Keratinocyte (primary cell): Measurements from ENCODE around the gene TRPM6. TPM values are rescaled to one million over a fixed set of nuclear protein-coding genes. Genes with fewer than 3 reads are reported as not detected.

ENCODE experiments used
- DNase-seq: peaks from one replicate; pipeline ENCODE4 v3.0.0-alpha.2; 2011; ENCODE audit warnings: low read depth, missing footprints, low spot score
- FAIRE-seq: peaks from 2 replicates; lab custom pipeline; 2011; peaks lifted over from hg19 to GRCh38; lab: Jason Lieb, UNC
- H2AFZ ChIP-seq: 2 replicates; pipeline ENCODE4 v1.6.0; 2012; ENCODE audit warnings: low read length, control low read depth, inconsistent platforms; ENCODE audit not compliant: control insufficient read depth
- H3K27ac ChIP-seq: 2 replicates; pipeline ENCODE4 v1.5.1; 2011; ENCODE audit warnings: low read length; ENCODE audit not compliant: control insufficient read depth, insufficient read depth
- H3K27me3 ChIP-seq: 3 replicates; pipeline ENCODE4 v1.6.0; 2011; ENCODE audit warnings: low read length; ENCODE audit not compliant: control insufficient read depth, insufficient read depth; ENCODE audit errors: extremely low read depth
- H3K36me3 ChIP-seq, 2 experiments: 2 replicates in 1 of 2; 3 replicates in 1 of 2; pipeline ENCODE4 v1.5.1; 2011; ENCODE audit warnings: low read length in 2 of 2, mild to moderate bottlenecking in 1 of 2; ENCODE audit not compliant: control insufficient read depth in 2 of 2, insufficient read depth in 2 of 2; ENCODE audit errors: extremely low read depth in 1 of 2
- H3K4me1 ChIP-seq: 3 replicates; pipeline ENCODE4 v1.5.1; 2011; ENCODE audit warnings: low read length; ENCODE audit not compliant: control insufficient read depth, insufficient read depth; ENCODE audit errors: extremely low read depth
- H3K4me2 ChIP-seq: 3 replicates; pipeline ENCODE4 v1.6.0; 2011; ENCODE audit warnings: low read depth, low read length; ENCODE audit not compliant: control insufficient read depth, insufficient read depth; ENCODE audit errors: extremely low read depth
- H3K4me3 ChIP-seq, 3 experiments: fragments of 200-600 bp in 1 of 3; sonication (generic) in 1 of 3; 2 replicates in 2 of 3; 3 replicates in 1 of 3; pipeline ENCODE4 v1.5.1; 2011 to 2016; ENCODE audit warnings: low read length in 3 of 3, mild to moderate bottlenecking in 3 of 3, control low read depth in 2 of 3, inconsistent platforms in 1 of 3, low read depth in 1 of 3, mixed read lengths in 1 of 3, mixed run types in 1 of 3, moderate library complexity in 1 of 3; ENCODE audit not compliant: control insufficient read depth in 2 of 3, insufficient read depth in 2 of 3; ENCODE audit errors: extremely low read depth in 1 of 3
- H3K79me2 ChIP-seq: 2 replicates; pipeline ENCODE4 v1.6.0; 2012; ENCODE audit warnings: low read length; ENCODE audit not compliant: control insufficient read depth, insufficient read depth
- H3K9ac ChIP-seq: 3 replicates; pipeline ENCODE4 v1.6.0; 2011; ENCODE audit warnings: low read length; ENCODE audit not compliant: control insufficient read depth, insufficient read depth; ENCODE audit errors: extremely low read depth
- H3K9me1 ChIP-seq: 3 replicates; pipeline ENCODE4 v1.6.0; 2011; ENCODE audit warnings: low read length; ENCODE audit not compliant: control insufficient read depth, insufficient read depth; ENCODE audit errors: extremely low read depth
- H3K9me3 ChIP-seq: 2 replicates; pipeline ENCODE4 v1.5.1; 2012; ENCODE audit warnings: low read depth, low read length; ENCODE audit not compliant: control insufficient read depth
- H4K20me1 ChIP-seq: 3 replicates; pipeline ENCODE4 v1.6.0; 2011; ENCODE audit warnings: low read length; ENCODE audit not compliant: control insufficient read depth, insufficient read depth; ENCODE audit errors: extremely low read depth
- CTCF ChIP-seq, 3 experiments: IDR thresholded peaks in 1 of 3; conservative IDR thresholded peaks in 1 of 3; optimal IDR thresholded peaks in 1 of 3; 2 replicates in 2 of 3; 3 replicates in 1 of 3; pipeline versions ENCODE3 to v1.5.1; 2011; ENCODE audit warnings: low read length in 3 of 3, mild to moderate bottlenecking in 3 of 3, moderate library complexity in 2 of 3, control low read depth in 1 of 3, inconsistent platforms in 1 of 3; ENCODE audit not compliant: insufficient read depth in 2 of 3; ENCODE audit errors: extremely low read depth in 1 of 3
- EZH2 ChIP-seq: IDR thresholded peaks from one replicate; pipeline ENCODE4 v1.6.1; 2012; ENCODE audit warnings: inconsistent platforms, mild to moderate bottlenecking, low read length, moderate library complexity
- dilution Hi-C: fragments of 300-500 bp; cut with MboI; formaldehyde crosslinking; loops from one replicate; pipeline ENCODE4 v1.7.0; 2020; ENCODE audit warnings: low sequenced_read_pairs; ENCODE audit not compliant: extremely low pct_ligation_motif_present
- polyA plus RNA-seq, 5 experiments: library from polyadenylated mRNA; depleted of rRNA in 3 of 5; stranded (reverse) in 3 of 5; stranded (forward) in 1 of 5; unstranded in 1 of 5; fragments of >200 nt; gene quantifications; 1 replicate in 1 of 5; 2 replicates in 3 of 5; 3 replicates in 1 of 5; pipeline versions ENCODE4 v1.2.1 to v1.2.3, GENCODE V29; 2011 to 2012; ENCODE audit warnings: missing spikeins in 2 of 5, low read depth in 1 of 5, low replicate concordance in 1 of 5

TRPM6 gene
- polyA plus RNA-seq, 1 donor (not counting 4 experiments of a cell fraction or from before 2014, with no cell fraction given) = 0.18 TPM

DNA sequence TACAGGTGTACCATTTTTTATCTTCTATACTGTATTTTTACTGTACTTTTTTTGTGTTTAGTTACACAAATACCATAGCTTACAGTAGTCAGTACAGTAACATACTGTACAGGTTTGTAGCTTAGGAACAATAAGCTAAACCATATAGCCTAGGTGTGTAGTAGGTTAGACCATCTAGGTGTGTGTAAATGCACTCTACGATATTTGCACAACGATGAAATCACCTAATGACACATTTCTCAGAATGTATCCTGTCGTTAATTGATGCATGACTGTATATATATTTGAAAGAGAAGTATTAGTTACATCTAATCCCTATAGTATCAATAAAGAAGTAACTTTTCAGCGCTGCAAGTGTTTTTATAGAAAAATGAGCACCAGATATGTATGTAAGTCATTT is 138.8 kb downstream of the TRPM6 start:
- no peaks in the 10 kb centered on the region for H3K4me1 ChIP-seq
- no peak overlapping the region for H3K9ac ChIP-seq
- no peaks in the 10 kb centered on the region for H3K9me1 ChIP-seq
- TF ChIP-seq EZH2 (no peak), CTCF (optimal IDR thresholded peaks at IDR 0.05 in 1 of 3, IDR thresholded peaks at IDR 0.05 in 1 of 3, conservative IDR thresholded peaks at IDR 0.05 in 1 of 3; ENCODE audit: extremely low read depth in 1 of 3, insufficient read depth in 2 of 3, low read length in 3 of 3) (no peak)
- H2AFZ ChIP-seq = no peak overlapping the region
- no peak overlapping the region for H3K27ac ChIP-seq
- H3K27me3 ChIP-seq = no peaks in the 10 kb centered on the region
- H3K4me2 ChIP-seq = no peak overlapping the region
- DNase-seq (no peak), FAIRE-seq (no peak)
- no peak overlapping the region for H3K4me3 ChIP-seq
- no peaks in the 10 kb centered on the region for H3K79me2 ChIP-seq
- H3K36me3 ChIP-seq = no peaks in the 10 kb centered on the region
- dilution Hi-C loops = no loop called here
- H3K9me3 ChIP-seq = no peaks in the 10 kb centered on the region
- no peaks in the 10 kb centered on the region for H4K20me1 ChIP-seq

- Histone ChIP-seq H3K9me1 (no peaks in the 10 kb centered on the region), H4K20me1 (no peaks in the 10 kb centered on the region), H3K4me2 (no peak overlapping the region), H3K27me3 (no peaks in the 10 kb centered on the region), H2AFZ (no peak overlapping the region), H3K36me3 (no peaks in the 10 kb centered on the region), H3K9ac (no peak overlapping the region), H3K4me3 (no peak overlapping the region), H3K9me3 (no peaks in the 10 kb centered on the region), H3K79me2 (no peaks in the 10 kb centered on the region), H3K27ac (no peak overlapping the region), H3K4me1 (no peaks in the 10 kb centered on the region)
- peak; percentile 26 for FAIRE-seq
- dilution Hi-C loops = no loop called here
- DNase-seq = no peak
- TF ChIP-seq CTCF (optimal IDR thresholded peaks at IDR 0.05 in 1 of 3, IDR thresholded peaks at IDR 0.05 in 1 of 3, conservative IDR thresholded peaks at IDR 0.05 in 1 of 3; ENCODE audit: extremely low read depth in 1 of 3, insufficient read depth in 2 of 3, low read length in 3 of 3) (peak; percentile 60 to 75 (median 66)), EZH2 (no peak)
Observed at GRCh38 chr9:74742792-74743730, 144.7 kb downstream of the TRPM6 start.
